Smooth muscle cell (in vitro differentiated cells): ENCODE results near the gene CAMK1. TPM values are rescaled to one million over a fixed set of nuclear protein-coding genes. Genes with fewer than 3 reads are reported as not detected.

Experiments
- DNase-seq: peaks from one replicate; lab custom pipeline; 2025; ENCODE audit not compliant: unreplicated experiment; lab: John Stamatoyannopoulos, UW
- H2AFZ ChIP-seq: fragments of 200-600 bp; sonication (generic); 2 replicates; pipeline ENCODE4 v1.6.0; 2016; ENCODE audit warnings: antibody characterized with exemption, low read depth, mild to moderate bottlenecking
- H3F3A ChIP-seq: fragments of 200-600 bp; sonication (generic); 2 replicates; pipeline ENCODE4 v1.6.0; 2017; ENCODE audit warnings: antibody characterized with exemption, low read depth
- H3K27ac ChIP-seq: fragments of 200-600 bp; sonication (generic); 2 replicates; pipeline ENCODE4 v1.5.1; 2016; ENCODE audit warnings: low read depth, mild to moderate bottlenecking
- H3K27me3 ChIP-seq: fragments of 200-600 bp; sonication (generic); 2 replicates; pipeline ENCODE4 v1.6.1; 2016; ENCODE audit warnings: low read depth, mild to moderate bottlenecking
- H3K36me3 ChIP-seq: fragments of 200-600 bp; sonication (generic); 2 replicates; pipeline ENCODE4 v1.5.1; 2016; ENCODE audit warnings: low read depth
- H3K4me1 ChIP-seq: fragments of 200-600 bp; sonication (generic); 2 replicates; pipeline ENCODE4 v1.5.1; 2016; ENCODE audit warnings: low read depth
- H3K4me2 ChIP-seq: fragments of 200-600 bp; sonication (generic); 2 replicates; pipeline ENCODE4 v1.6.0; 2016; ENCODE audit warnings: mild to moderate bottlenecking
- H3K4me3 ChIP-seq: fragments of 200-600 bp; sonication (generic); 2 replicates; pipeline ENCODE4 v1.5.1; 2016; ENCODE audit warnings: mild to moderate bottlenecking
- H3K79me2 ChIP-seq: fragments of 200-600 bp; sonication (generic); 2 replicates; pipeline ENCODE4 v1.6.0; 2016; ENCODE audit warnings: low read depth, mild to moderate bottlenecking
- H3K9ac ChIP-seq: fragments of 200-600 bp; sonication (generic); 2 replicates; pipeline ENCODE4 v1.6.0; 2016; ENCODE audit warnings: low read depth
- H3K9me3 ChIP-seq: fragments of 200-600 bp; sonication (generic); replicated peaks from 2 replicates; pipeline ENCODE4 v1.5.1; 2016; ENCODE audit warnings: low read depth
- H4K20me1 ChIP-seq: fragments of 200-600 bp; sonication (generic); 2 replicates; pipeline ENCODE4 v1.6.0; 2016; ENCODE audit warnings: low read depth
- WGBS: methylation state at CpG from one replicate; pipeline ENCODE4 v1.1.7; 2016; ENCODE audit warnings: low lambda C conversion rate; 5-methylcytosine and 5-hydroxymethylcytosine counted together
- polyA plus RNA-seq: library from polyadenylated mRNA; unstranded; fragments of >200 nt; fragmentation: Nextera tagmentation; extraction: Ambion mirVana; gene quantifications from 2 replicates; pipeline ENCODE4 v1.2.1, GENCODE V29; 2016
- total RNA-seq: library from RNA; depleted of rRNA; stranded (reverse); fragments of >200 nt; gene quantifications from 2 replicates; pipeline ENCODE4 v1.2.3, GENCODE V29; 2014
- TF ChIP-seq, protein P1 (sequence below): fragments of 200-600 bp; sonication (generic); IDR thresholded peaks from 2 replicates; pipeline ENCODE4 v1.5.1; 2017; ENCODE audit warnings: borderline replicate concordance, mild to moderate bottlenecking, antibody characterized with exemption; ENCODE audit not compliant: insufficient read depth, poor library complexity, severe bottlenecking

Gene CAMK1
- total and polyA plus RNA-seq, 2 experiments from 2014 or later = 6.3 to 6.4 TPM

DNA sequence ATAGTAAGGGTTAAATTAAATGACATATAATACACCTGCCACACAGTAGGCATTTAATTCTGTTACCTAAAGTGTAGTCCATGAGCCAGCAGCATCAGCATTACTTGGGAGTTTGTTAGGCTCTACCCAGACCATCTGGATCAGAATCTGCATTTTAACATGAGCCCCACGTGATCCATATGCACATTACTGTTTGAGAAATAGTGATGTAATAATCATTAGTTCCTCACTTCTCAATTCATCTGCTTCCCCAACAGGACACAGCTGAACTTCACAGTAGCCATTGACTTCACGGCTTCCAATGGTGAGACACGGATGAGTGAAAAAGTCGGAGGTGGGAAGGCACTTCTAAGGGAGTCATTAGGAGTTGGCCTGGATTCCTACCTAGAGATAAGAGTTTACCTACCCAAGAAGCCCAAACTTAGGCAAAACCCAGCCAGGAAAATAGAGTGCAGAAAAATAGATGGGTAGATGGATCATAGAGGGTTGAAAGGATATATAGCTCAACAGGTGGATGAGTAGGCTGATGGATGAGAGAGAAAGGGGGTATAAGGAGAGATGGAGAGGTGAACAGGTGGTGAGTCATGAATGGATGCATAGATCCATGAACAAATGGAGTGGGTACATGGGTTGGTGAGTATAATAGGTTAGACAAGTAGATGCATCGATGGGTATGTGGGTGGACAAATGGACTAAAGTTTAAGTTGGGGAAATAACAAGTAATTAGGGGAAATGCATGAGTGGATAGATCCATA, 52.8 kb downstream of the CAMK1 start:
- Histone ChIP-seq H3K9ac (no peak overlapping the region), H4K20me1 (no peaks in the 10 kb centered on the region), H3K4me3 (no peak overlapping the region), H3K27me3 (peaks cover 4% of the 10 kb centered on the region), H3K4me1 (peaks cover 3% of the 10 kb centered on the region), H3K4me2 (no peak overlapping the region), H3K9me3 (no peaks in the 10 kb centered on the region), H2AFZ (no peak overlapping the region), H3K79me2 (no peaks in the 10 kb centered on the region), H3F3A (no peaks in the 10 kb centered on the region), H3K27ac (no peak overlapping the region), H3K36me3 (no peaks in the 10 kb centered on the region)
- TF ChIP-seq, protein P1, sequence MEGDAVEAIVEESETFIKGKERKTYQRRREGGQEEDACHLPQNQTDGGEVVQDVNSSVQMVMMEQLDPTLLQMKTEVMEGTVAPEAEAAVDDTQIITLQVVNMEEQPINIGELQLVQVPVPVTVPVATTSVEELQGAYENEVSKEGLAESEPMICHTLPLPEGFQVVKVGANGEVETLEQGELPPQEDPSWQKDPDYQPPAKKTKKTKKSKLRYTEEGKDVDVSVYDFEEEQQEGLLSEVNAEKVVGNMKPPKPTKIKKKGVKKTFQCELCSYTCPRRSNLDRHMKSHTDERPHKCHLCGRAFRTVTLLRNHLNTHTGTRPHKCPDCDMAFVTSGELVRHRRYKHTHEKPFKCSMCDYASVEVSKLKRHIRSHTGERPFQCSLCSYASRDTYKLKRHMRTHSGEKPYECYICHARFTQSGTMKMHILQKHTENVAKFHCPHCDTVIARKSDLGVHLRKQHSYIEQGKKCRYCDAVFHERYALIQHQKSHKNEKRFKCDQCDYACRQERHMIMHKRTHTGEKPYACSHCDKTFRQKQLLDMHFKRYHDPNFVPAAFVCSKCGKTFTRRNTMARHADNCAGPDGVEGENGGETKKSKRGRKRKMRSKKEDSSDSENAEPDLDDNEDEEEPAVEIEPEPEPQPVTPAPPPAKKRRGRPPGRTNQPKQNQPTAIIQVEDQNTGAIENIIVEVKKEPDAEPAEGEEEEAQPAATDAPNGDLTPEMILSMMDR = no peak
- WGBS = 84% methylated on average over 5 of the region's 5 CpGs
- no peak for DNase-seq

DNA sequence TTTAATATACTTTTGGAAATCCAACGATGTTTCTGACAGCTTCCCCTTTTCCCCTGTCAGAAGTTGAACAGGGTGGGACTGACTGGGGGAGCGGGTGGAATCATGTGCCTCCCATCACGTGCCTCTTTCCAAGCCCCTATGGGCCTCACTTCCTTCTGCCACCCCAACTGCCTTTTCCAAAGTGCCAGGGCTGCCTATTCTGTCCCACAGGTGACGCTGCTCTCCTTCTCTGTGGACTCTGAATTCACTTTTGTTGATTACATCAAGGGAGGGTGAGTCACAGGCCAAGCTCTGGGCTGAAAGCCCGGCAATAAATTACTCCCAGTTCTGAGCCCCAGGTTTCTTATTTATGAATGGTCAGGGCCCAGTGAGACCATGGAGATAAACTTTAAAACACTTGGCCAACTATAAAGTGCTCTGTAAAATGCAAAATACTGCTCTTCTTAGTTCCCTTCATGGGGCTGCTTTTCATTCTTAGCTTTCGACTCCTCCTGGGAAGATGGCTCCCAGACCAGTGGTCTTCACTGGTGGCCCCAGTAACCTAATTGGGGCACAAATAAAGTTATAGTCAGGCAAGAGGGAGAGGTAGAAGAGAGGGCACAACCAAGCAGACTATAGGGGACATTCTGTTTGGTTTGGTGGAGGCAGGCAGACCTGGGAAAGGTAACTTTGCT, 53.8 kb downstream of the CAMK1 start:
- H2AFZ ChIP-seq = no peak overlapping the region
- no peak overlapping the region for H3K4me2 ChIP-seq

DNA sequence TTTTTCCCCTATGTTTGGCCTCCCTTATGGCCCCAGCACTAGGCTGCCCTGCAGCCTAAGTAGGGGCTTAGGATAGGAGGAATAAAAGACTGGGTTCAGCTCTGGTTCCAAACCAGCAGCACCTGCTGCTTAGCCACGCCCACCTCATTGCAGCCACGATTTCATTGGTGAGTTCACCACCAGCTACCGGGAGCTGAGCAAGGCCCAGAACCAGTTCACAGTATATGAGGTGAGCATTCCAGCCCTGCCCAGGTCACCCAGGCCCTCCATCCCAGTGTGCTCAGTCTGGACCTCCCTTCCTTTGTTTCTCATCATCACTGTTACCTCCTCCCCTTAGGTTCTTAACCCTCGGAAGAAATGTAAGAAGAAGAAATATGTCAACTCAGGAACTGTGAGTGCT, 54.6 kb downstream of the CAMK1 start:
- Histone ChIP-seq H3K9ac (no peak overlapping the region), H3K27ac (no peak overlapping the region), H3K4me3 (no peak overlapping the region), H3K36me3 (no peaks in the 10 kb centered on the region), H3K9me3 (no peaks in the 10 kb centered on the region), H2AFZ (no peak overlapping the region), H4K20me1 (no peaks in the 10 kb centered on the region), H3K79me2 (no peaks in the 10 kb centered on the region), H3F3A (no peaks in the 10 kb centered on the region), H3K4me1 (peaks cover 3% of the 10 kb centered on the region), H3K4me2 (no peak overlapping the region), H3K27me3 (no peaks in the 10 kb centered on the region)
- WGBS = 43% methylated on average over 4 of the region's 4 CpGs
- no peak for DNase-seq
- TF ChIP-seq, protein P1 = no peak

More for the DNA sequence above, 53.8 kb downstream of the CAMK1 start:
- H3K4me1 ChIP-seq = peaks cover 3% of the 10 kb centered on the region
- H3K36me3 ChIP-seq = no peaks in the 10 kb centered on the region
- no peaks in the 10 kb centered on the region for H3F3A ChIP-seq
- no peaks in the 10 kb centered on the region for H3K9me3 ChIP-seq
- TF ChIP-seq, protein P1 = peak; percentile 60
- peaks cover under 1% of the 10 kb centered on the region for H3K27me3 ChIP-seq
- H3K9ac ChIP-seq = no peak overlapping the region
- H3K79me2 ChIP-seq = no peaks in the 10 kb centered on the region
- no peaks in the 10 kb centered on the region for H4K20me1 ChIP-seq
- 56% methylated on average over 6 of the region's 6 CpGs for WGBS
- no peak overlapping the region for H3K4me3 ChIP-seq
- DNase-seq = no peak
- no peak overlapping the region for H3K27ac ChIP-seq
